ELR (cell line): ENCODE results near the gene EIF4ENIF1.
A peak's percentile ranks its signal among the peaks of the same experiment; 100 is the strongest.
"Not testable (repeated sequence)": the region's sequence is repeated elsewhere in the genome, so short reads cannot be mapped to it uniquely, and the experiment has no call there.

Experiments
- DNase-seq: peaks from one replicate; pipeline ENCODE4 v3.0.0-alpha.2; 2015; ENCODE audit warnings: low read depth

Gene EIF4ENIF1

DNA sequence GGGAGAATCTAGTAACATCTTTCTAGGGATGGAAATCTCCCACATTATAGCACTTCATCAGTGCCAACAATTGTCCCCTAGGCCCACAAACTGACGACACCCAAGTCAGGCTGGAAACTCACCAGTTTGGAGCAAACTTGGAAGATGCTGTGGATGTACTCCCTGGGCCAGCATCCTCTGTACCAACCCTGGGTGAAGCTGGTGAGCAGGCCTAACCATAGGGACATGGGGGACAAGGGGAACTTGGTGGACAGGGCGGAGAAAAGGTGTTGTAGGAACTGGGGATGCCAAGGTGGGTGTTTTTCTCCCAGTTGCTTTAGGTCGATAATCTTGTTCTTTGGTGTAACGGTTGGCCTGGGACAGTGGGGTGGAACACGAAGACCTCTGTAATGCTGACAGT, 48.0 kb downstream of the EIF4ENIF1 start:
- DNase-seq, result no peak

DNA sequence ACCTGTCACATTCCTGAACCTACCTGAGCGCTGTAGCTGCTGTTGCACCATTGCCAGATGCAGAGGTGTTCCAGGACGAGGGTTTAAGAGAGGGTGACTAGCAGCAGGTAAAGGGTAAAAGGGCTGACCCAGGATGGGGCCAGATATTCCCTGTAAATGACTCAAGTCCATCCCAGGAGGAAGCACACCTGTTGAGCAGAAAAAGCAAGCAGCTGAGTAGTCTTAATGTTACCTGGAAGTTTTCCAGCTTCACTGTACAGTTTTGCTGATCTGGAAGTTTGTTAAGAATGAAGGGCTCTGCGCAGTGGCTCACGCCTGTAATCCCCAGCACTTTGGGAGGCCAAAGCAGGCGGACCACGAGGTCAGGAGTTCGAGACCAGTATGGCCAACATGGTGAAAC, 49.0 kb downstream of the EIF4ENIF1 start:
- DNase-seq, result no peak

DNA sequence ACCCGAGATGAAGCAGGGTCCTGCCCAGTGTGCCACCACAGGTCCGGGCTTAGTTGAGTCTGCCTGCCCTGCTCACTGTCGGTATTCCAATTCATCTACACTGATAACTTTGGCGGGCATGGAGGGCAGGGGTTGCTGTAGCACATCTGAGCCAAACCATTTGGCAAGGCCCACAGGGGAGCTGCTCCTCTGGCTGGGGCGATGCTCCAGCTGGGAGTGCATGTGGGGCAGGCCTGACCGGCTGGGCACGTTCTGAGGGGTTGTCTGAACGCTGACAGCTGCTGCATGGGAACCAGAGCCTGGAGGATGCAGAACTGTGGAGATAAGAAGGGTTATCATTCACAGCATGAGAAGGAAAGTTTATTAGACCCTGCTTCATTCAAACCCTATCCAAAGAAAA, 49.8 kb downstream of the EIF4ENIF1 start:
- no peak for DNase-seq

DNA sequence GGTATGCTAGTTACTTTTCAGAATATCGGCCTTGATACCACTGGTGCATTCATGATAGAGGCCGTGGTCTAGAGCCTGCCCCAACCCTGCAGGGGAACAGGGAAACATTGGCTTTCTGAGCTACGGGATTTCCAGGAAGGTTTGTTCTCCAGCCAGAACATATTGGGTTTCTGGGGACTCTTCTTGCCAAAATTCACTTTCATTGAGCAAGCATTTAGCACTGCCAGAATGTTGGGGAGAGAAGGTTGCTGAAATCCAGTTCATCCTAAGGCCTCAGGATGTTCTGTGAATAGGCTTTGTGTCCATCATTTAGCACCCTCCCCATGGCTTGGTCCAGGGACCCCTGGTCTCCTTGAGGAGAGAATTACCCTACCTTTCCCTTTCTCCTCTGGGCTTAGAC, 53.5 kb downstream of the EIF4ENIF1 start:
- DNase-seq, result no peak

DNA sequence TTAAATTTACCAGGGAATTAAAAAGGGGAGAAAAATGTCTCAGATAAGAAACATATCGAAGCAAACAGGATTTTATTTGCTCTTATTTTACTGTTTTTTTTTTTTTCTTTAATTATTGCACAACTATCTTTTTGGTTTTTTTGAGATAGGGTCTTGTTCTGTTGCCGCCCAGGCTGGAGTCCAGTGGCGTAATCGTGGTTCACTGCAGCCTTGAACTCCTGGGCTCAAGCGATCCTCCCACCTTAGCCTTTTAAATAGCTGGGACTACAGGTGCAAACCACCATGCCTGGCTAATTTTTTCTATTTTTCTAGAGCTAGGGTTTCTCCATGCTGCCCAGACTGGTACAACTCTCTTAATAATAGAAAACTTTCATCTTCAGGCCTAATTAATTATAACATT, 57.7 kb downstream of the EIF4ENIF1 start:
- no peak for DNase-seq

DNA sequence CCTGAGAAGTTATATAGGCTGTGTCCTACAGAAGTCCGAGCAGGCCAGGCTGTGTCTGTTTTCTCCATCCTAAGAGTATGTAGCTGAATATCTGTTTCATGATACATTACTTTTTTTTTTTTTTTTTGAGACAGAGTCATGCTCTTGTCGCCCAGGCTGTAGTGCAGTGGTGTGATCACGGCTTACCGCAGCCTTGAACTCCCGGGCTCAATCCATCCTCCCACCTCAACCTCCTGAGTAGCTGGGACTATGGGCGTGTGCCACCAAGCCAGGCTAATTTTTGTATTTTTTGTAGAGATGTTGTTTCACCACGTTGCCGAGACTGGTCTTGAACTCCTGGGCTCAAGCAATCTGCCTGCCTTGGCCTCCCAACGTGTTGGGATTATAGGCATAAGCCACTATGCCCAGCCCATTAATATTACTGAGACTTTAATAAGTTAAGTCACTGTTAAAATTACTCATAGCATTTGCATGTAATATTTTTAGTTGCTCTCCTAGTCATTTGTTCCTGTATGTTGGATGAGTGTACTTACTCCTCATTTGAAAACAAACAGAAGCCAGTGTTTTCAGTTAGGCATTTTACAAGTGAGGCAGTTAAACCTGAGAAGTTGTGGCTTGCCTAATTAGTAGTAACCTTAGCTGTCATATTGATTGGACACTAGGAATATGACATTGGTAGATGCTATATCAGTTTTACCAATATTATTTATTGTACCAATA, 64.2 kb downstream of the EIF4ENIF1 start:
- peak; percentile 26 for DNase-seq

DNA sequence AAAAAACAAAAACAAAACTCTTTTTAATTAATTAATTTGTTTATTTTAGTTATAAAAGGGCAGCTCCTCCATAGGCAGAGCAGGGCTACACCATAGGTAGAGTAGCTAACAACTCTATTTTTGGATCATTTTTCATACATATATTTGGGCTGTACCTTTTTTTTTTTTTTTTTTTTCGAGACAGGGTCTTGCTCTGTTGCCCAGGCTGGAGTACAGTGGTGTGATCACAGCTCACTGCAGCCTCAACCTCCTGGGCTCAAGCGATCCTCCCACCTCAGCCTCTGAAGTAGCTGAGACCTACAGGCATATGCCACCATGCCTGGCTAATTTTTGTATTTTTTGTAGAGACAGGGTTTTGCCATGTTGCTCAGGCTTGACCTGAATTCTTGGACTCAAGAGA, 87.3 kb downstream of the EIF4ENIF1 start:
- DNase-seq, result not testable (repeated sequence)

DNA sequence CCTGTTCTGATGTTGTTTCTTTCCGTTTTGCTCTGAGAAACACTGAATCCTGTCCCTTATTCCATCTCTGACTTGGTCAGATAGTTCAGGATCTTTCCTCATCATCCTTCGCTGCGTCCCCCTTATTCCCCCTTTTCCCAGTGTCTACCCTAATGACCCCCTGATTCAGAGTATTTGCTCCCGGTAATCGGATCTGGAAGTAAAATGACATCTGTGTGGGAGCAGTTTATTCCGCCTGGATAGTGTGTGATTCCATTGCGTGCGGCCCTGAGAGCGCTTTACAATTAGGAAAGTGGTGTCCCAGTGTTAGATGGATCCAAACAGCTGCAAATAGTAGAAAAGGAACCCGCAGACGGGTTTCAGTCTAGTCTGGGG, 89.6 kb downstream of the EIF4ENIF1 start:
- DNase-seq, result no peak

DNA sequence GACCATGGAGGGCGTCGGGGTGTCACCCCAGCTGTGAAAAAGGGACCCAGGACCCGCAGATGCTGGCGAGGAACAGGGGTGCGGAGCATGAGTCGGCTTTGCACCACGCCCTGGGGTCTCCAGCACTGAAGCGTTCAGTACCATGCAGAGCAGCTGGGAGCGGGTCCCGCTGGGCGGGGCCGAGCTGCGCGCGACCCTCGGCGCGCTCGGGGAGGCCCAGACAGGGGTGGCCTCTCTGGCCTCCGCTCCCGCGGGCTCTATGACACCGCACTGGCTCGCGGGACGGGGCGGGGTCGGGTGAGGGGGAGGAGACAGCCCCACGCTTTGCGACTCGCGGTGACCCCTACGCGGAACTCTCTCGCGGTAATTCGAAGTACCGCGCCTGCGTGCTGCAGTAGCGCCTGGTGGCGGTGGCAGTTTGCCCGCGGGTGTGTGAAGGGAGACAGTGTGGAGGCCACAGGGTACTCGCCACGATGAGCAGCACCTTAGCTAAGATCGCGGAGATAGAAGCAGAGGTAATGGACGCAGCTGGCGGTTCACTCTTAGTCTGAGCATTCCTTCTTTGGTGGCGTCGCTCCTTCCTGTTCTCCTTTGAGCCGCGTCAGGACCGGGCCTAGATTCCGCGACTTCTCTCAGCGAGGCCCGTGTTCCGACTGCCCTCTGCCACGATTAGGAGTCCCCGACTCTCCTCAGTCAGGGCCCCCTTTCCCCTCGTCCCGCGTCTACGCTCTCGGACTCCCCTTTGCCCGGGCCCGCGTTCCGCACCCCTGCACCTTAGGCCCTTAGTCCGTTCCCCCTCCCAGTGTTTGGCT, 90.2 kb downstream of the EIF4ENIF1 start, which contains the start of gene DRG1:
Gene DRG1, plus strand, starts transcription at position 394 of the 812 bp plus-strand sequence. Its CDS starts 80 bp downstream, at position 474.
- DNase-seq, result peak; percentile 97

DNA sequence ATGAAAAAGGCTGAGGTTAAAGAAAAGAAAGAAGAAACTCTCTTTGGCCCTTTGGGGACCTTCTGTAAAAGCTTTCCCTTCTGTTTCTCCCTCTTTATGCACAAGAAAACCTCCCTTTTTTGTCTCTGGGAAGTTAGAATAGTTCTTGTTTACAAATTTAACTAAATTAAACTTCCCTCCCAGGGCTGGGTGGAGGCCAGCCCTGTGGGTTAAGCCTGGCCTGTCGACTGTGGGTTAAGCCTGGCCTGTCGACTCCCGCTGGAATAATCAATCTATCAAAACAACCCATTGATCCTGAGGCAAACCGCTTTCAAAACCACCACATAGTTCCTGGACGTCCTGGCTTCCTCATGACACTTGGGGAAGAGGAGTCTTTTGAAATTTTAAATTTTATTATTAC, 91.4 kb downstream of the EIF4ENIF1 start:
- DNase-seq, result no peak

DNA sequence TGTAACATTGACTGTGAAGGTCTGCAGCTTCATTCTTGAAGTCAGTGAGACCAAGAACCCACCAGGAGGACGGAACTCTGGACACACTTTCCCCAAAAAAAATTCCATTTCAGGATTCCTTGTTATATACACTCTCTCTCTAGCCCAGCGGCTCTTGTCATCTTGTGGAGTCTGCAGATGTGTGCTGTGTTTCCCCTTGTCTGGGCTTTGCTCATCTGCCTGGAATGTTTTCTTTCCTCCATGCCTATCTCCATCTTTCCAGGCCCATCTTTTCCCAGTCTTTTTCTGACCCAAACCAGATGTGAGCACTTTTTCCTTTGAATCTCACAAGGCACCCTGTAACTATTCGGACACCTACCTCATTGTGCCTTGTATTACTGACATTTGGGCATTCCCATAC, 95.3 kb downstream of the EIF4ENIF1 start:
- peak; percentile 4 for DNase-seq

DNA sequence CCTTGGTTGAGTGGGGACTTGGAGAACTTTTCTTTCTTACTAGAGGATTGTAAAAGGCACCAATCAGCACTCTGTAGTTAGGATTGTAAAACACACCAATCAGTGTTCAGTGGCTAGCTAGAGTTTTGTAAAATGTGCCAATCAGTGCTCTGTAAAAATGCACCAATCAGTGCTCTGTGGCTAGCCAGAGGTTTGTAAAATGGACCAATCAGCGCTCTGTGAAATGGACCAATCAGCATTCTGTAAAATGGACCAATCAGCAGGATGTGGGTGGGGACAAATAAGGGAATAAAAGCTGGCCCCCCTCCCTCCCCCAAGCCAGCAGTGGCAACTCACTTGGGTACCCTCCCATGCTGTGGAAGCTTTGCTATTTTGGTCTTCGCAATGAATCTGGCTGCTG, 95.7 kb downstream of the EIF4ENIF1 start:
- DNase-seq, result no peak
